Activated CD8-positive, alpha-beta memory T cell treated with anti-CD3 and anti-CD28 coated beads for 4 hours (primary cell): Measurements from ENCODE around the gene CTH.
"Not testable (repeated sequence)": the region's sequence is repeated elsewhere in the genome, so short reads cannot be mapped to it uniquely, and the experiment has no call there.

ENCODE experiments used
- DNase-seq, 2 donors: peaks; one replicate each; pipeline ENCODE4 v3.0.0-alpha.2; 2020; ENCODE audit warnings: low read depth in 2 of 2

CTH gene

DNA sequence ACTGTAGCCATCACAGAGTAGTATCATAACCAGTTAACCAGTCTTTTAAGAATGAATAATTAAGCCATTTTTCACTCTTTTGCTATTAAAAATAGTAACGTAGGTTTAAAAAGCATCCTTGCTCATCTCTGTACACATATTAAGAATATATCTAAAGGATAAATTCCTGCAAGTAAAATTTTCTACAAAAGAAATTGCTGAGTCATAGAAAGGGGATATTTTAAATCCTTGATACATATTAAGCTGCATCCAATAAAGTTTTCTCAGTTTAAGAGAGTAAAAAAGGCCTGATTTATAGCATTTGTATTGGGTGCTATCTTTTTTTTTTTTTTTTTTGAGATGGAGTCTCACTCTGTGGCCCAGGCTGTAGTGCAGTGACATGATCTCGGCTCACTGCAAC is 1.9 kb upstream of the CTH start:
- no peak for DNase-seq

DNA sequence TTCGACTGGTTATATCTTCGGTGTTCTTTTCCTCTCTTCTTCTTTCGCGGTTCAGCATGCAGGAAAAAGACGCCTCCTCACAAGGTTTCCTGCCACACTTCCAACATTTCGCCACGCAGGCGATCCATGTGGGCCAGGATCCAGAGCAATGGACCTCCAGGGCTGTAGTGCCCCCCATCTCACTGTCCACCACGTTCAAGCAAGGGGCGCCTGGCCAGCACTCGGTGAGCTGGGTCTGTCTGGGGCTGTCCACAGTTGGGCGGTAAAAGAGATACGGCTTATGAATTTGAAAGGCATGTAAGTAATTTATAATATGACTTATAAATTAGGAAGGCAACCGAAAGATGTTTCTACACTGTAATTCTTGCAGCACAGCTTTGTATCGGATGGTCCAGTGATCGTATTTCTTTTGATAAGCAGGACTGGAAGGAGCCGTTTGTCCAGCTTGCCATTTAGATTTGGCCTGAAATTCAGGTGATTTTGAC is 334 bp downstream of the CTH start:
- DNase-seq, result no peak

DNA sequence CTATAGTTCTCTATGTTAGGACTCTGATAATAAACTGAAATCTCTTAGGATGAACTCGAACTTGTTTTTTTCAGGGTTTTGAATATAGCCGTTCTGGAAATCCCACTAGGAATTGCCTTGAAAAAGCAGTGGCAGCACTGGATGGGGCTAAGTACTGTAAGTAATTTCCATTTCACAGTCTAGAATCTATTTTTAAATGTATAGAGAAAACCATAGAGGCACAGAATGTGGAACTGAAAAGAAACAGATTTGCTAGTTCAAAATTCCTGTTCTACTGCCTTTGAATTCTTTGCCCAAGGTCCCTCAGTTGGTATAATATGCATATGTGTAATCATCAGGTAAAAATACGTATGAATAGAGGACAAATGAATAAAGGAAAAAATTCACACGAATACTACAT is 4.8 kb downstream of the CTH start:
- no peak for DNase-seq

DNA sequence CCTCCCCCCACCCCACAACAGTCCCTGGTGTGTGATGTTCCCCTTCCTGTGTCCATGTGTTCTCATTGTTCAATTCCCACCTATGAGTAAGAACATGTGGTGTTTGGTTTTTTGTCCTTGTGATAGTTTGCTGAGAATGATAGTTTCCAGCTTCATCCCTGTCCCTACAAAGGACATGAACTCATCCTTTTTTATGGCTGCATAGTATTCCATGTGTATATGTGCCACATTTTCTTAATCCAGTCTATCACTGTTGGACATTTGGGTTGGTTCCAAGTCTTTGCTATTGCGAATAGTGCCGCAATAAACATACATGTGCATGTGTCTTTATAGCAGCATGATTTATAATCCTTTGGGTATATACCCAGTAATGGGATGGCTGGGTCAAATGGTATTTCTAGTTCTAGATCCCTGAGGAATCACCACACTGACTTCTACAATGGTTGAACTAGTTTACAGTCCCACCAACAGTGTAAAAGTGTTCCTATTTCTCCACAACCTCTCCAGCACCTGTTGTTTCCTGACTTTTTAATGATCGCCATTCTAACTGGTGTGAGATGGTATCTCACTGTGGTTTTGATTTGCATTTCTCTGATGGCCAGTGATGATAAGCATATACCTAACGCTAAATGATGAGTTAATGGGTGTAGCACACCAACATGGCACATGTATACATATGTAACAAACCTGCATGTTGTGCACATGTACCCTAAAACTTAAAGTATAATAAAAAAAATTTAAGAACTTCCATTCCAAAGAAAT is 8.1 kb downstream of the CTH start:
- not testable (repeated sequence) for DNase-seq

DNA sequence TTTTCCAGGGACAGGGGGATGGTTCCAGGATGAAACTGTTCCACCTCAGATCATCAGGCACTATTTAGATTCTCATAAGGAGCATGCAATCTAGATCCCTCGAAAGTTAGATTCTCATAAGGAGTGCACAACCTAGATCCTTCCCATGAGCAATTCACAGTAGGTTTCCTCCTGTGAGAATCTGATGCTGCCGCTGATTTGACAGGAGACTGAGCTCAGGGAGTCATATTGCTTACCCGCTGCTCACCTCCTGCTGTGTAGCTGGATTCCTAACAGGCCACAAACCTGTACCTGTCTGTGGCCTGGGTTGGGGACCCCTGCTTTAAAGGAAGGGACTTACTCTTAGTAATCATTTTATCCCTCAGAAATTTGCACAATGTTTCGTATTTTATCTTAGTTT is 9.3 kb downstream of the CTH start:
- no peak for DNase-seq

DNA sequence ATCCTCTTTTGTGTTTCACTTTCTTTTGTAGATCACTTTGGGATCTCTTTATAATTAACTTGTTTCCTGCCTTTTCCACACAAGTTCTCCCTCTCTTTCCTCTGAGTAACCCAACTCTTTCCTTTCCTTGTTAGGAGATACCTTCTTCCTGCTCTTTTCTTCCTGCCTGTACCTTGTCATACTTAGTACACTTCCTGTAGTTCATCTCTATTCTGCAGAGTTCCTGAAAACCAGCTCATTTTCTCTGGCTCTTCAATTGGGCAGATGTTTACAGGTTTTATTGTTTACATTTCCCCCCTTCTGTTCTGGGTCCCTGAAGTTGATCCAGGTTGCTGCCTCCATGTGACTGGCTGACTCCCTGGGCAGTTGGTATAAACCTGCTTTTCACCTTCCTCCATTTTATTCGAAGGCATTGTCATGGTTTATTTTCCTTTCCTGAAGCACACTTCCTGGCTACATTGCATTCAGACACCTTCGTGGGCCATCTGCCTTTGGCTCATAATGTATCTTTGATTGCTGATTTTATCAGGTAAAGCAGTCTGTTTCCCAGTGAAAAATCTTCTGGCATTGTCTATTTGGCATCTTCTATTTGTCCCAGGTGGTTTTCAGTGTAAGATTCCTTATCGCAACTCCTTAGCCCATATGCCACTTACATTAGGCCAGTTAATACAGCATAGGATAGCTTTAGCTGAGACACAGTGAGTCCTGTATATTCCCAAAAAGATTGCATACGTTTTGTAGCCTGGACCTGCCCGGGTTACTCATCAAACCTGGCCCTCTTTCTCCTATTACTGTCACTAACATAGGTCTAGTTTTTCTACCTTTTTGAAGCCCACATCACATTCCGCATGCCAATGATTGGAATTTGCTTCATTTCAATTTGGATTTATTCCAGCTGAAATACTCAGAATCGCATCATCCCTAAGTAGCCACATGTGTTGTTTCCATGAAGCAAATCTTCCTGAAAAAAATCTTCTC is 15.4 kb downstream of the CTH start:
- no peak for DNase-seq

DNA sequence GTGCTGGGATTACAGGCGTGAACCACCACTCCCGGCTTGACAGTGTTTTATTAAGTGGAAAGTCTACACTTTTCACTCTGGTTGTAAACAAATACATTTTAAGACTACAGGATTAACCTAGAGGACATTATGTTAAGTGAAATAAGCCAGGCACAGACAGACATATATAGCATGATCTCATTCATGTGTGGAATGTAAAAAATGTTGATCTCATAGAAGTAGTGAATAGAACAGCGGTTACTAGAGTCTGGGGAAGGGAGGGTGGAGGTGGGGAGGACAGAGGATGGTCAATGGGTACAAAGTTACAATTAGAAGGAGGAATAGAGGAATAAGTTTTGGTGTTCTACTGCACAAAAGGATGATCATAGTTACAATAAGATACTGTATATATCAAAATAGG is 16.9 kb downstream of the CTH start:
- DNase-seq, result no peak

DNA sequence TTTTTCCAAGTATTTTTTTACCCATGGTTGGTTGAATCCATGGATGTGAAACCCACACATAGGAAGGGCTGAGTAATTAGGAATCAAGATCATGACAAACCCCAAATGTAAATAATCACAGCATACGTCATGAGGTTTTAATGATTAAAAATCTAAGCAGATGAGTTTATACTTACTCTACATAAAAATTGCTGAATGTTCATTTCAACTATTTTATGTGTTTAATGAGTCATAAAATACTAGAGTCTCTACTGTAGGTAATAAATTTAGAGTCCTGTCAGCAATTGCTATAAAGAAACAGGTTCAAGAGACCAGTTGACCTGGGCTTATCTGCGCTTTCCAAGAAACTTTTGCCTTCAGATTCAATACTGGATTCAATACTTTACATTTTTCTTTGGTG is 18.2 kb downstream of the CTH start:
- no peak for DNase-seq

DNA sequence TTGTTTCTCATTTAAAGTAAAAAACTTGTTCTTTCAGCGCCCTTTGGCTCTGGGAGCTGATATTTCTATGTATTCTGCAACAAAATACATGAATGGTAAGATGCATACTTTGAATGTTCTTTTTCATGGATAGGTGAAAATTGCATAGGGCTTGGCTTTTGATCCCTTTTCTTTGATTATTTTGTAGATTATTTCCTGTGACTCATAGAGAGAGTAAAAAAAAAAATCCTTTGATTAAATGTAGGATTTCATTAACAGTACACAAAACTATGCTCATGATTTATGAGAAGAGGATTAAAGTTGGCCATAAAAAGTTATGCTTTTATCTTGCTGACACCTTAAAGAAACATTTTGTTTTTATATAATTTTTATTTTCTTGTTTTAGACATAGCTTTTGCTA is 18.7 kb downstream of the CTH start:
- no peak for DNase-seq

DNA sequence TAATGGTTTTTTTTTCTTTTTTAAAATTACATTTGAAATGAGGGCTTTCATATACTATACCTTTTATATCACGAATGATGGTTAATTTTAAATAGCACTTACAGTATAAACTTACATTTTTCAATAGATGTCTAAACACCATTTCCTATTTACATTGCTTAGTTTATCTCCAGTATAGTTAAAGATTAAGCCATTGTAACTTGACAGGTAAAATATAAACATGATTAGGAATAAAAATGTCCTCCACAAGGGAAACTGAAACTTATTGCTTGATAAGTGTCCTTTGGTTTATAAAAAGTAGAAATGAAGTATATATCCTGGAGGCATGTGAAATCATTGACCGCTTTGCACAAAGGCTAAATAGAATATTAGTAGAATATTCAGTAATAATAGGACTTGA is 20.2 kb downstream of the CTH start:
- DNase-seq, result no peak

DNA sequence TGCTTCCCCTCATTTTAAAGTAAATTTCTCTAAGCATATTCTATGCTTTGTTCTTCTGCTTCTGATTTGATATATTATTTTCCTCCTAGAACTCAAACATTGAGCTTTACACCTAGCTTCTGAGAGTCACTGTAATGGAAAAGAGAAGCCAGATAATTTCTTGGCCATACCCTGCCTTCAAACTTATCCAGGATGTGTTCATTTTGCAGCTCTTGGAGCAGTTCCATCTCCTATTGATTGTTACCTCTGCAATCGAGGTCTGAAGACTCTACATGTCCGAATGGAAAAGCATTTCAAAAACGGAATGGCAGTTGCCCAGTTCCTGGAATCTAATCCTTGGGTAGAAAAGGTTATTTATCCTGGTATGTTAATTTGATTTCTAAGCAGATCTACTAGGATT is 20.8 kb downstream of the CTH start:
- no peak for DNase-seq

DNA sequence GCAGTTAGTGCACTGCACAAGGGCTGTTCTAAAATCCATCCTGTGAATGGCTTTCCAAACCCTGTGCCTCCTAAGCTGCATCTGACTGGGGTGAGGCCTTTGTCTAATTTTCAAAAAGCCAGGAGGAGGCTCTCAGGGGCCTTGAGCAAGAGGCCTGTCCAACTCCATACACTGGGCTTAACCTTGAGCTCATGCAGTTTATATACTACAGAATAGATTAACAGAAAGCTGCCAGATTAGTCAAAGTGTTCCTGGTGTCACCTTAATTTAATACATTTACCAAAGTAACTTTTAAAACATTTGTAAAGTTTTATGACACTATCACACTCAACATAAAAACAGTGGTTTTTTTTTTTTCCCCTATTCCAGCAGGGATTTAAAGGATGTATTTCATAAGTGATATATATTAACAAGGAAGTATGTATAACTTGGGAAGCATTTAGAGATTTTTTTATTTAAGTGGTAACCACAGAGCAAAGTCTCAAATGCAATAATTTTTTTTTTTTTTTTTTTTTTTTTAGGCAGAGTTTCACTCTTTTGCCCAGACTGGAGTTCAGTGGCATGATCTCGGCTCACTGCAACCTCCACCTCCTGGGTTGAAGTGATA is 23.3 kb downstream of the CTH start:
- no peak for DNase-seq

DNA sequence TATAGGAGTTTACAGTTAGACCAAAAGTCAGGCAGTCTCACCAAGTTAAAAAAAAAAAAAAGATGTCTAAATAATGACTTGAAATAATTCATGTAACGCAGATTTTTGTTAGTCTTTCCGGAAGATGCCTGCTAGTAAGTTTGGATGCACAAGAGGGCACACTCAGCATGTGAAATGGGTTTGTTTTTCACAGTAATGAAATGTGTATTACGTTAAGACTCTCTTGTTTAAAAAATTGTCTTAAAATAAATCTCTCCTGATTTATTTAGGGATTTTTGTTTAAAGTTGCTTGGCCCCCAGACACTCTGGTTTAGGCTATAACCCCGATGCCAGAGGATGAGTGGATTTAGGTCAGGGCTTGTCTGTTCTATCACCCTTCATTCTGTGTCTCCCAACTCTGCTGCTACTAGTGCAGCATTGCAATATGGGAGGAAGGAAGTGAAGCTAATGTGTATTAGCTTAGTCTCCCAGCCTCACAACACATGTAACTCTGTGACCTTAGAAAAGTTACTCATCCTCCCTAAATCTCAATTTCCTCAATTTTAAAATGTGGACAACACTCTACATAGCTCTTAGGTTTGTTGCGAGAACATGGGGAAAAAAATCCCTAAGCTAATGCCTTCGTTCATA is 25.7 kb downstream of the CTH start:
- DNase-seq, result no peak

DNA sequence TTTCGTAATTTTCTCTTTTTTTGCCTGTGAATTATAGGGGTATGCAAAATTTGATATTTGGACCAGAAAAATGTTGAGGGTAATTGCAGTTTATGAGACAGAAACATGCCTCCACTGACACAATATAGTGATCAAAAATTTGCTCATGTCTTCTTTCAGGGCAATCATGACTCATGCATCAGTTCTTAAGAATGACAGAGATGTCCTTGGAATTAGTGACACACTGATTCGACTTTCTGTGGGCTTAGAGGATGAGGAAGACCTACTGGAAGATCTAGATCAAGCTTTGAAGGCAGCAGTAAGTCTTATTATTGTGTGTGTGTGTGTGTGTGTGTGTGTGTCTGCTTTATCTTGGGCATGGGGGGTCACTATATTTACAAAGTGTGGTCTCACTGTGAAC is 27.5 kb downstream of the CTH start:
- no peak for DNase-seq

DNA sequence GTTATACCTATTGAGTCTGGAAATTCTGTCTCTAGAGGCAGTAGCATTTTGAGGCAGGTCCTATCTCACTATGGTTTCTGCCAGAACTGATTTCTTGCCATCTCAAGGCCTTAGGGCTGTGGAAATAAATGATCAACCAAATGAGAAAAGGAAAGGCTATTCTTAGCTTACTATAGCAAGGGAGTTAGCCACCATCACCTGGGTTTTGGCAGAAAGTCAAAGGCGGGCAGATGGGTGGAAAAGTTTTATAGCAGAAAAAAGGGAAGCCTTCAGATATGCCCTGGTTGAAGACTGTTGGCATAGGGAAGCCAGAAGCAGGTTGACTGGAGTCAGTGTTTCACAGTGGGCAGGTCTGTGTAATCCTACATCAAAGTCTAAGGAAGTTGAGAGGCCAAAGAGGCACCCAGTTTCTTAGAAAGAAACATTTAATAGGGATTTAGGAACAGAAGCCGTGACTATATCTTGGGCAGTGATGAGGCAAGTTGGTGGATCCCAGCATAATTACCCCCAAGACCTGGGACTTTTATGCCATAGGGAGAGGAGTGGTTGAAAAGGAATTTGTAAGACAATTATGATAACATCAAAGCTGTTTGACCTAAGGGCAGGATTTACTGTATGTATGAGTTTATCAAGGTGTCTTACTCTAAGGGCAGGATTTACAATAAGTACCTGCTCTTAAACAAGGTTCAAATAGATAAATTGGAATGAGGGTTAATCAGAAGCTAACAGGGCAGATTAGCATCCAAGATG is 29.7 kb downstream of the CTH start:
- no peak for DNase-seq

DNA sequence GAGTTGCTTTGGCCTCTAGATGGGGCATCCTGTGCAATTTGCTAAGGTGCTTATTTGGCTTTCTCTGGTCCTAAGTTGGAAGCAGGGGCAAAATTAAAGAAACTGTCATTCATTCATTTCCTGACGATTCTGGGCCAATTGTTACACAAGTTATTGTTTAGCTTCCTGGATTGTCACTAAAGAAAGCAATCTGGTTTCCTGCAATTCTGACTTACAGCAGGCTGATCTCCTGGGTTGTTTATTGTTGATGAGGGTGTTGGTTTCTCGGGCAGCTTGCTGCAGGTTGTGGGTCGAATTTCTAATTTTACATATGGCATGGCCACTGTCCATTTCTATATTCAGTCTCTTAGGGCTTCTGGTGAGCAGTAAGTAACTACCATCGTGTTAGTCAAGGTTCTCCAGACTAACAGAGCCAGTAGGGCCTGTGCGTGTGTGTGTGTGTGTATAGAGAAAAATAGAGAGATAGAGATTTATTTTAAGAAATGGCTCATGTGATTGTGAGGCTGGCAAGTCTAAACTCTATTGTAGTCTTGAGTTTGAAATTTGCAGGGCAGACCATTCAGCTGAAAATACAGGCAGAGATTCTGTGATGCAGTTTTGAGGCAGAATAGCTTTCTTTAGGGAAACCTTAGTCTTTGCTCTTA is 30.4 kb downstream of the CTH start:
- no peak for DNase-seq

DNA sequence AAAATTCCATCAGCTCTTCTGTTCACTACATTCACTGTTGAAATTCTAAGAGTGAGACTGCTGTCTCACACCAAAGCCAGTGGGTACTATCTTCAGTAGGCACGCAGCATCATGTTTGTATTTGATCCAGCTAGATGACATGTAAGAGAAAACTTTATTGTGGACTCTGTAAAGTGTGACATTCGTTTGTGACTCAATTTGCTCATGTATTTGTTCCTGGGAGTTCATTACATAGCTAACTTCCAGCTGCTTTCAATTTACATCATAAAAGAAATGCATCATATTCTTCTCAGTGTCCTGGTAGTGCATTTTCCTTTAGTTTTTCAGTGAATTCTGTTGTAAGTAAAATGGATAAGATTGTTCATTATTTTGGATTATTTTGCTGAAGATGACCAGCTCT is 31.4 kb downstream of the CTH start:
- DNase-seq, result no peak

DNA sequence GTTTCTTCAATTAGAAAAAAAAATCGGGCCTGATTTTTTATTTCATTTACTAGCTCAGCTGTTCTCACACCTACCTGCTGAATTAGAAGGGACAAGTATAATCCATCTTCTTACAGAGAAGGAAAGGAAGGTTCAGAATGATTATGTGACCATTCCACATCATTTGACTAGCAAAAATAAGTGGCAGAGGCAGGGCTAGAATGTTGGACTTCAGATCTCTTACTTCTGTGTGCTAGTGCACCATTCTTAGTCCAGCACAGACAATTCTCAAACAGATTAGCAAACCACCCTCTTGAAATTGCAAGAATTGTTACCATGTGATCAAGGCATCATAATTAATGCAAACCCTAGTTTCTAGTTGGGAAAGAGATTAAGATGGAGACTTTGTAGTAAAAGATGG is 32.7 kb downstream of the CTH start:
- no peak for DNase-seq

DNA sequence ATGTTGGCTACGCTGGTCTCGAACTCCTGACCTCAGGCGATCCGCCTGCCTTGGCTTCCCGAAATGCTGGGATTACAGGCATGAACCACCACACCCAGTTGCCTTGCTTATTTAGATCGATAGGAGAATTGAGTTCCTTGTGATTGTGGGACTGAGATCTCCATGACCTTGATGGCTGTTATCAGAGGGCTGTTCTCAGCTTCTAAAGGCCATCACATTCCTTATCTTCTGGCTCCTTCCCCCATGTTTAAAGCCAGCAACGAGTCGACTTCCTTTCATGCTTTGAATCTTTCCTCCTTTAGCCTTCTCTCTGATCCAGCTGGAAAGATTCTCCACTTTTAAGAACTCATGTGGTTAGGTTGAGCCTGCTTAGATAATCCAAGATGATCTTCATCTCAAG is 38.0 kb downstream of the CTH start:
- no peak for DNase-seq

DNA sequence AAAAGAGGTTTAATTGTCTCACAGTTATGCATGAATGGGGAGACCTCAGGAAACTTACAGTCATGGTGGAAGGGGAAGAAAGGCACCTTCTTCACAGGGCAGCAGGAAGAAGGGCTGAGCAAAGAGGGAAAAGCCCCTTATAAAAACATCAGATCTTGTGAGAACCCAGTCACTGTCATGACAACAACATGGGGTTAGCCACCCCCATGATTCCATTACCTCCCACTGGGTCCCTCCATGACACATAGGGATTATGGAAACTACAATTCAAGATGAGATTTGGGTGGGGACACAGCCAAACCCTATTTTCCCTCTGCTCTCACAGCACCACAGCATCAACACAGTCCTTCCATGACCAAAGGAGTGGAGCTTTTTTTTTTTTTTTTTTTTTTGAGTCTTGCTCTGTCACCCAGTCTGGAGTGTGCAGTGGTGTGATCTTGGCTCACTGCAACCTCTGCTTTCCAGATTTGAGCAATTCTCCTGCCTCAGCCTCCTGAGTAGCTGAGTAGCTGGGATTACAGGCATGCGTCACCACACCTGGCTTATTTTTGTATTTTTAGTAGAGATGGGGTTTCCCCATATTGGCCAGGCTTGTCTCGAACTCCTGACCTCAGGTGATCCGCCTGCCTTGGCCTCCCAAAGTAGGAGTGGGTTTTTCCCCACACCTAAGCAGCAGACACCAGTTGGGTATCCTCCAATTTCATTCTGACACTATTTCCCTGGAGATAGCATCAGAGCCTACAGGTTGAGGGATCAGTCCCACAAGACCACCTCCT is 41.3 kb downstream of the CTH start:
- DNase-seq, result not testable (repeated sequence)
